Colon (tissue), 2 donors: ENCODE data around the gene C16orf78.

Experiments
- FAIRE-seq: peaks from 2 replicates; lab custom pipeline; 2012; peaks lifted over from hg19 to GRCh38; lab: Jason Lieb, UNC
- donor health status: control.
- donor health status: control.

C16orf78 gene

DNA sequence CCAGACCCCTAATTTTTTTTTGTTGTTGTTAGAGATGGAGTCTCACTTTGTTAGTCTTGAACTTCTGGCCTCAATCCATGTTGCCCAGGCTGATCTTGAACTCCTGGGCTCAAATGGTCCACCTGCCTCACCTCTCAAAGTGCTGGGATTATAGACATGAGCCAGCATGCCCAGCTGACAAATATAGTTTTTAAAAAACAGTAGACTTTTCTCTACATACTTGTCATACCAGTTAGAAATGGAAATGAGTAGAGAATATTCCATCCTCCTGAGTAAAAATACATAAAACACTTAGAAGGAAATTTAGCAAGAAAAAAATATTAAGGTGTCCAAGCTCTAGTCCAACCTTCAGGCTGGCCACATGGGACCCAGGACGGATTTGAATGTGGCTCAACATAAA, 21.4 kb downstream of the C16orf78 start:
- no peak for FAIRE-seq

DNA sequence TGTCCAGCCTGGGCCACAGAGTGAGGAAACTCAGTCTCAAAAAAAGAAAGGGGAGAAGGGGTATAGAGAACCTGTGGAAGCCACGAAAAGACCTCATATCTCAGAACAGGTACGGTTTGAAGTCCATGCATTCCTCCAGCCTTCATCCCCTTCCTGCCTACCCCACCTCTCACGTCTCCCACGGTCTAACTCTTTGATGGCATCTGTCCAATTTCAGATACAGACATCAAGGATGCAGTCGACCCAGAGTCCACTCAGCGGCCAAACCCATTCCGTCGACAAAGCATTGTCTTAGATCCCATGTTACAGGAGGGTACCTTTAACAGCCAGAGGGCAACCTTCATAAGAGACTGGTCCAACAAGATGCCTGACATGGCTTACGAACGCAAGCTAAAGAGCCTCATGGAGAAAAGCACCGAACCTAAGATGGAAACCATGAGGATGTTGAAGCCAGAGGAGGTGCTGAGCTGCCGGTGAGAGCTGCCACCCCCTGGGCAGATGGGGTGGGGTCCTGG, 22.7 kb downstream of the C16orf78 start:
- FAIRE-seq, result no peak

DNA sequence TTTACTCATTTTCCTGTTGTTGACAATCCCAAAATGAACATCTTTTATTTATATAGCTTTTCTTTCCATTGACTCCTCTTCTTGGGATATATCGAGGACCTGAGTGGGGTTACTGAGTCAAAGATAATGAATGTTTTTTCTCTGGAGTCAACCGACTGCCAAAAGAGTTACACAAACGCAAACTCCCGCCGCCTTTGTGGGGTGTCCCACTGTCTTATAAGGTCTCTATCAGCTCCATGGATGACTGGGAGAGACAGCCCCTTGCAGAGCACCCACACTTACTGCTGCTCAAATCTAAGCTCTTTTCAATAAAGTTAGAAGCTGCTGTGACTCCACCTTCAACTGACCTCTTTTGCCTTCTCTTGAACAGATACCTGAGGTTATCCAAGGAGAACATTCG, 25.2 kb downstream of the C16orf78 start:
- FAIRE-seq, result no peak

DNA sequence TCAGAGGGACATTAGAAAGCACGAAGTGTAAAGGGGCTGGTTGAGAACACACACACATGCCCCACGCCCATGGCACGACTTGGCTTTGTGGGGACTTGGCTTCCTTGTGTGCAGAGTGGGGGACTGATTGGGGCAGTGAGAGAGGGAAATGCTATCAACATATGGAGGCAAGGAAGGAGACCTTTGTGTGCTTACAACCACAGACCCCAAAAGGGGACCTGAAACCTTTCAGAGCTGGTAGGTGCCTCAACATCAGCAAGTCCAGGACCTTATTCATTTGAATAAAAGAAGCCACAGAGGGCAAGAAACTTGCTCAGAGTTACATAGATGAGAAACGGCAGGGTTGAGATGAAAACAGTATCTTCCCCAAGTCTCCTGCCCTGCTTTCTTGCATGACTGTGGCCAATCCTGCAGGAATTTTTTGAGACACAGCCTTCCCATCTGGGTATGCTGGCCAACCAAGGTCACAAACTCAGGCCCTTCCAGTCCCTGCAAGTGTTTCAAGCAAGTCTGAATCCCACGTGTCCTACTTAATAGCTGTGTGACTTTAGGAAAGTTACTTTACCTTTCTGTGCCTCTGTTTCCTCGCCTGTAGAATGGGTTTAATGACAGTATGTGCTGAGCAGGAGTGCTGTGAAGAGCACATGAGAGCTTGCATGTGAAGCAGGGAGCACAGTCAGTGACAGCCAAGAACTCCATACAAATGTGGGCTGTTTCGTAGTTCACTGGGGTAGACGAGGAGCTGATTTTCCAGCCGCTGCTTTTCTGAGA, 26.2 kb downstream of the C16orf78 start:
- FAIRE-seq, result no peak

DNA sequence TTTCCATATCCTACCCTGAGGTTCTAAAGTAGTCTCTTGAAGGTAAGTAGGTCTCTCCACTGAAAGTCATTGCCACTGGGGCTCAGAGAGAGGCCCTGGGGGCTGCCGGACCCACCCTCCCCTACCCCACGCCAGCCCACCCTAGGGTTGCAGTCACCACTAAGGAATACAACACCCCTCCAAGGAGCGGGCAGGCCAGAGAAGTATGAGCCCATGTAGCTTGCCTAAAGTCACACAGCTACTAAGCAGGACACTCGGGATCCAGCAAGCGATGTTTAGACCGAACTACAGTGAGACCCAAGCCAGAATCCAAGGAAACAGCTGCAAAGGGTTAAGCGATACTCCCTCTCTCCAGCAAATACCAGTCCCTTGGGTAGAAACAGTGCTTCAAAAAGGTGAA, 27.0 kb downstream of the C16orf78 start:
- FAIRE-seq, result no peak

DNA sequence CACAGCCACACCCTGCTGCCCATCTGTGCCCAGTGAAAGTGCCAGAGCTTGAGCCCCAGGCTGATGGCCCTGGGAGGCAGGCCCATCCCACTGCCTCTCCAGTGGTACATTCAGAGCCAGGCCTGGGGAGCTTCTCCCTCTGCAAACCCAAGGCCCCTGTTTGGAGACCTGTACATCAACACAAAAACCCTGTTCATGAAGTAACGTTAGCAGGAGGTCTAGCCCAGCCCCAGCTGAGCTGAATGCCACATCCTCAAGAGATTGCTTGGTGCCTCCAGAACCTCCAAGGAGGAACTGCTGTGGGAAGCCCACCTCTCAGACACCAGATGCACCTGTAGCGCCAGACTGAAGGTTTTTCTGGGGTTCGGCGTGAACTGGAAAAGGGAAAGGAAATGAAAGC, 31.5 kb downstream of the C16orf78 start:
- no peak for FAIRE-seq

DNA sequence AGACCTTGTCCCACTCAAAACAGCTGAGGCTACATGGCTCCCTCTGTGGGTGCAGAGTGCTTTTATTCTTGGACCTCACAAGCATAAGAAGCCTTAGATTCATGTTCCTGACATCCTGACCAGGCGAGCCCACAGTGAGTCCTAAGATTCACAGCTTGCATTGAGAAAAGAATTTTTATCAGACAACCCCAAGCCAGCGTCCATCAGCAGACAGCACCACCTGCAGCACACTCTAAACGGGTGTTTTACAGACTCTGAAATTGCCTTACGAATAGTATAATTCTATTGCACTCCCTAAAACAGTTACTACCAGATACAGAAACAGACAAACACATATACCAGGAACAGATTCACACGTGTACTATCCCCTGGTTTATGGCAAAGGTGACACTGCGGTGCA, 31.9 kb downstream of the C16orf78 start:
- no peak for FAIRE-seq

DNA sequence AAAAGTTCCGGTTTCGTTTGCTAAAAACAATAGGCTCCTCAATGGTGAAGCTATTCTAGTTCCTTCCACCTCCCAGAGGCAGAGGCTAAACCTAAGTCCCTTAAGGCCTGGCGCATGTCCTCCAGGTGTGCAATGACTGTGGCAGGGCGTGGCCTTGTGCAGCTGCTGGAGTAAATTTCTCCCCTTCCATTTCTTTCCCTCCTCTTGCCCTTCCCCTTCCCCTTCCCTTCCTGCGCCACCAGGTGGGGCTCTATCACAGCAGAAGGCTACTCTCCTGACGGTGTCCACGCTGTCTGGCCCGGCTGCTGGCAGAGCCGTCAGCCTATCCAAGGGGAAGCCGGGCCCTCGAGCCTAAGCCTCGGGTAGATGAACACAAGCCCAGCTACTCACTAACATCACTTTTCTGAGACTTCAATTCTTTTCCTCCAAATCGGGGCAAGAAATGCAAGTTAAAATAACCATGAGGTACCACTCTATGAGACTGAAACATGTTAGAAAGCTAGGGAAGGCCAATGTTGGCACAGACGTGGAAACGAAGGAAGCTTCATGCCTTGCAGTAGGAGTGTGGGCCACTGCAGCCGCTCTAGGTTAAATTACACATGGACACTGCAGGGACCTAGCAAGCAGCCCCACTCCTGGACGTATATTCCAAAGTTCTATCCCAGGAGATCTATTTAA, 34.4 kb downstream of the C16orf78 start:
- FAIRE-seq, result no peak

DNA sequence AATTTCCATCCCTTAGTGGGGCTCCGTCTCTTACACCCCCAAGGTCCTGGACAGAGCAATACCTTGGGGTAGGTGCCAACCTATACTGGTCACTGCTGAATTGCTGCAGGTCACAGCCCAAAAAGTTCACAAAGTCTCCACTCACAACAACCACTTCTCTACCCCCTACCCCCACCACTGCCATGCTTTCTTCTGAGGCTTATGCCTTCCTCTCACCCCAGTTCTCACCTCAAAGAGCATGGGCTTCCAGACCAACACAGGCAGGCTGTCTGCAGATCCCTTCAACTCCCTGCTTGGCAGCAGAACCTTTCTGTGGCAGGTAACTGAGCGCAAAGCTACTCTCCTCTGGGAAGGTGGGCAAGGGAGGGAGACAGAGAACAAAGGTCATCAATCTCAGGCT, 35.5 kb downstream of the C16orf78 start:
- FAIRE-seq, result no peak

DNA sequence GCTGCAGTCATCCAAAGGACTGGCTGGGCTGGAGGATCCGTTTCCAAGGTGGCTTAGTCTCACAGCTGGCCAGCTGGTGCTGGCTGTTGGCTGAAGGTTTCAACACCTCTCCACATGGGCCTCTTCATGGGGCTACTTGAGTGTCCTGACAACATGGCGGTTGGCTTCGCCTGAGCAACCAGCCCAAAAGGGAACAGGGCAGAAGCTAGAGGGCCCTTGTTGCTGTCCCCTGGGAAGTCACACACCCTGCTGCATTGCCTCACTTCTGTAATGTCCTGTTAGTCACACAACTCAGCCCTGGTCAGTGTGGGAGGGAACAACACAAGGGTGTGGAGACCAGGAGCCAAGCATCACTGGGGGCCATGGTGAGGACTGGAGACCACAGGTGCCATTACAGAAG, 36.6 kb downstream of the C16orf78 start:
- FAIRE-seq, result no peak

DNA sequence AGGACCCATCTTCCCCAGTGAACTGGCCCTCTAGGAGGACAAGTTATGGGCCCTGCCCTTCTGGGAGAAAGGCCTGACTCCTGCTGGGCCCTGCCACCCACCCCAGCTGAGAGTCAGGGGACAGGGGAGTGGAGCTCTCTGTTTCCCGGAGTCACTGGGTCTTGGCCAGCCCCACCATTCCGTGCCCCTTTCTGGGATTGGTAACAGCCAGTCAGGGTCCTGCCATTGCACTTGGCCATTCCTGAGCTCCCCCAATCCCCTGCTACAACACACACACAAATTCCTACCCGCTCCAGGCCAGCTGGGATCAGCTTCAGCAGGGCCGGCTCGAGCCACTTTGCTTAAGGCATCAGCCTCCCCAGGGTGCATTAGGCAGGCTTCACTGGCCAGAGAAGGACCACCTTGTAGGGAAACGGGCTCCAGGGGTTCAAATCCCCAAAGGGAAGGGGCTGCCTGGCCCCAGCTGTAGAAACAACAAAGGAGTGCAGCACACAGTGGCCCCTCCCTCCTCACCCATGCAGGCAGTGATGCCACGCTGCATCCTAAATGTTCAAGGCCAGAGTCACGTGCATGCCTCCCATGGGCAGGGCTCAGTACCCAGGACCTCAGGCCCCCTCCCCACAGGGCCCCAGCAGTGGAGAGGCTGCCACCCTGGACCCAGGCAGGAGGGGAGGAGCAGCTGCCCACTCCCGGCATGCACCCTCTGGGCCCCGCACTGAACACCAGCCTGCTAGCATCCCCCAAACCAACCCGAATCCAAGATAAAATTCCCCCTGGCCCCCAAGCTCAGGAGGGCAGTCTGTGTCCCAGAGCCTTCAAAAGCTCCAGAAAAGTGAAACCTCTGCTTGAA, 37.7 kb downstream of the C16orf78 start:
- FAIRE-seq, result no peak

DNA sequence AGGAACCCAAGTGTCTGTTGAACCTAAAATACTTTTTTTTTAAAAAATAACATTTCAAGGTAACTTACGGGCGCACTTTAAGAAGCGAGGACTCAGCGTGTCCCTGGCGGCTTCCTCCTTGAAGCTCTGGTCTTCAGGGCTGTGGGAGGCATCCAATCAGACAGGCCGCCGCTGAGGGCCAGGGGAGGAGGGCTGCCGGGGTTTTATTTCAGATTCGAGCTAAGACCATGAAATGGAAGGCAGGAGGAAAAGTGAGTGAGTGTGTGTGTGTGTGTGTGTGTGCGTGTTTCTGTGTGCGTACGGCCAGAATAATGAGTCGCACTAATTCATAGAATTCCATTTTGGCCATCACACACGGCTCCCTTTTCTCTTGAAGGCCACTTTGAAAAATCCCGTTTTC, 41.1 kb downstream of the C16orf78 start:
- FAIRE-seq, result no peak

DNA sequence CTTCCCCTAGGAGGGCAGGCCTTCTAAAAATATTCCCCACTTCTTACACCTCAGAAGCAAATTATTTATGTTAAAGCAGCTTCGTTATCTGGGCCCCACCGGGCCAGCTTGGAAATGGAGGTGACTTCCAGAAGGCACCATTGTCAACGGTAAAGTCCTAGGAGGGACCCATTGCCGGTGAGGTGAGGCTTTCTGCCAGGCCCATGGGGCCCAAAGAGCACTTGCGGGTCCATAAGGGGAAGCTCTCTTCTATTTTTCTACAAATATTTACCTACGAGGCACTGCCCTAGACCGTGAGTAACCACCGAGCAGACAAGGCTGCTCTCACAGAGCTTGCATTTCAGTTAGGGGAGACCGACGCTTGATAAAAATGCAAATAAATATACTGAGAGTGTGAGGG, 41.5 kb downstream of the C16orf78 start:
- FAIRE-seq, result no peak

DNA sequence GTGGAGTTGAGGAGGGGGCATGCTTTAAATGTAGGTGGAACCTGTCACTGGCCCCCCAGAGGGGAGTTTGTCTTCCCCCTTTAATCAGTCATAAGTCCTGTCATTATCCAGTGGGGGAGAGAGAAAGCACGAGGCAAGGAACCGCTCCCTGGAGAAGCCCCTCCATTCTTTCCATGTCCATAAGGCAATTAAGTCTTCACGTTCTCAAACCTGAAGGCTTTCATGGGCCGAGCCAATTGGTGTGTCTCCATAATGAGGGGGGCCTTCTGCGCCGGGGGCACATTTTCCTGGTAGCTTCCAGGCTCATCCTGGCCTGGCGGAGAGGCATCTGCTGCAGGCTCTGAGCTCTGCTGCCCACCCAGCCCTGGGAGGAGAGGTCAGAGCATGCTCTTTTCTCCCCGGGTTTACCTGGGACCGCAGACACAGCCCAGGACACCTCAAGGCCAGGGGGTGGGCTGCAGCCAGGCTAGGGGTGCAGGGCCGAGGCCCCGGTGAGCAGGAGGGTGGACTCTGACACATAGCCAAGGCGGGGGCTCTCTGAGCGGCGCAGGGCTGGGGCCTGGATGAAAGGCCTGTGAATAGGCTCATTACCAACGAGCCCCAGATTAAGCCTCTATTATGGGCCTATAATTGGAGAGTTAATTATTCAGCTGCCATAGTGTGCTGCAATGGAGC, 42.5 kb downstream of the C16orf78 start:
- no peak for FAIRE-seq

DNA sequence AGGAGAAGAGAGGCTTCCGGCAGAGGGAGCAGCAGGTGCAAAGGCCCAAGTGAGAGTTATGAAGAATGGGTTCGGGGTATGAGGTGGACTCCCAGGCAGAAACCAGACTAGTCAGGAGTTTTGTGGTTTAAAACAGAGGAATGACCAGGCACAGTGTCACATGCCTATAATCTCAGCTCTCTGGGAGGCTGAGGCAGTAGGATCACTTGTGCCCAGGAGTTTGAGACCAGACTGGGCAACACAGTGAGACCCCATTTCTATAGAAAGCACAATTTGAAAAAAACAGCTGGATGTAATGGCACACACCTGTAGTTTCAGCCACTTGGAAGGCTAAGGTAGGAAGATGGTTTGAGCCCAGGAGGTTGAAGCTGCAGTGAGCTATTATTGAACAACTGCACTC, 43.8 kb downstream of the C16orf78 start:
- FAIRE-seq, result no peak

DNA sequence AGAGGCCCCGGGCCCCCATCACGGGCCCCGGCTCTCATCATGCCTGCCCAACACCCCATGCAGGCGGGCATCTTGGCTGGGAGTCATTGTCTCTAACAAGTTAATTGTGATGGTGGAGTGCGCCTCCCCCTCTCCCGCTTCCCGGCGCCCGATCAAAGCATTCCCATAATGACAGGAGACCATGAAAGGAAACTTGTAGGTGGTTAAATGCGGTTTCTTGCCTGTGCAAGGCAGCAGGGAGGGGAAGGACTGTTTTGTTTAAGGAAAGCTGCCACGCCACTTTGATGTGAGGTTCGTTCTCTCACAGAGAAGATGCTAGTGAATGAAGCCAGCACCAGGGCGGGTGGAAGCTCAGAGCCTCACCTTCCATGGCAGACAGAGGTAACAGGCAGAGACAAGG, 45.4 kb downstream of the C16orf78 start:
- no peak for FAIRE-seq

DNA sequence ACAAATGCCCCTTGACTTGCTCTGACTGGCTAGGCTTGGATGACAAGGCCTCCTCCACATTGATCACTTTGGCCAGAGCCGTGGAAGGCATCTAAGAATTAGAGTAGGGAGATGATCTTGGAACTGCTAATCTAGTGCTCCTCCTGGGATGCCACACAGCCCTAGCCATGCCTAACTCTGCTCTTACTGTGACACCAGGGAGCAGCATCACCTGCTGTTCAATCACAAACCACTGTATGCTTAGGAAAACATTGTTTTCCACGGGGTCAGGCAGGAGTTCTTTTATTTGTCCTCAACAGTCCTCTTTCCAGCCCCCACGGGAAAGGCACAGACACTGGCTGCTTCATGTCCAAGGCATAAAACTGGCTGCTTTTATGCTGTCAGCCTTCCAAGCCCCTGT, 46.3 kb downstream of the C16orf78 start:
- no peak for FAIRE-seq

DNA sequence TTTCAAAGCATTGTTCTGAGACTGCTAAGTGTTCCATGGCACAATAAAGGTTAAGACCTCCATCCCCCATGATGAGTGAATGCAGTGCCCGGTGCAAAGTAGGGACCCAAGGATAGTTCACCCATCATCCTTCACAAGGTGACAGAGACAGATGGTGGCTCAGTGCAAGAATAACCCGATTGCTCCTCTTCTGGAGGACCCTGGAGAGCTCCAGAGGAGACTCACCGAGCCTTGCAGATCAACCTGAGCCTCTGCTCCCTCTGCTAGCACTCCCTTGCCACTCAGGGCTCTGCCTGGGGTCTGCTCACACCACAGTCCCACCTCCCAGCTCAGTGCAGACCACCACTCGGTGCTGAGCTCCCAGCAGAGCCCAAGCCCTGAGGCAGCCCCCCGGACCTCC, 49.3 kb downstream of the C16orf78 start:
- FAIRE-seq, result no peak

DNA sequence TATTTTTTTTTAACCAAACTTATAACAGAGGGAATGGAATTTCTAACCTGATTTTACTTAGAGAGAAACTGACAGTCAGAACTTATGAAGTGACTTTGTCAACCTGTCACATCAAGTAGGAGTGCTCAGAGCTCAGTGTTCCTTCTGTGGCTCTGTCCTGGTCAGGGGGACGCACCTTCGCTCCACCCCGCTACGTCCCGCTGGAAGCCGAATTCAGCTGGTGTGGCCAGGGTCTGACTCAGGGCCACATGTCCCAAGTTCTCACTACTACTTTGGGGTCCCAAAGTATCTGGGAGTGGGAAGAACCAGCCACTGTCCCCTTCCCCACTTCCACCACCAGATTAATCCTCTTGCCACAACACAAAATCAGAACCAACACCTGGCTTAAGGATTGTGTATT, 51.4 kb downstream of the C16orf78 start:
- no peak for FAIRE-seq

DNA sequence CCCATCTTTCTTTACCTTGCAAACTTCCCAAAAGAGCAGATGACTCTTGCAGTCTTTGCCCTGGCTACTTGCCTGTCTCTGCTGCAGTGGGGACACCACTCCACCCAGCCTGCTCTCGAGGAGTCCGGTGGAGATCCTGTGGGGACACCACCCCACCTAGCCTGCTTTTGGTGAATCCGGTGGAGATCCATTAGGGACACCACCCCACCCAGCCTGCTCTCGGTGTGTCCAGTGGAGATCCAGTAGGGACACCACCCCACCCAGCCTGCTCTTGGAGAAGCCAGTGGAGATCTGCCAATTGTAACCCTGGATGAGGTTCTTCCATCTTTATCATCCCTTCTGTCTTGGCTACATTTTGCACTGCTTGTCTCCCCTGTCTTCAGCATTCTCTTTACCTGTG, 54.2 kb downstream of the C16orf78 start:
- no peak for FAIRE-seq

DNA sequence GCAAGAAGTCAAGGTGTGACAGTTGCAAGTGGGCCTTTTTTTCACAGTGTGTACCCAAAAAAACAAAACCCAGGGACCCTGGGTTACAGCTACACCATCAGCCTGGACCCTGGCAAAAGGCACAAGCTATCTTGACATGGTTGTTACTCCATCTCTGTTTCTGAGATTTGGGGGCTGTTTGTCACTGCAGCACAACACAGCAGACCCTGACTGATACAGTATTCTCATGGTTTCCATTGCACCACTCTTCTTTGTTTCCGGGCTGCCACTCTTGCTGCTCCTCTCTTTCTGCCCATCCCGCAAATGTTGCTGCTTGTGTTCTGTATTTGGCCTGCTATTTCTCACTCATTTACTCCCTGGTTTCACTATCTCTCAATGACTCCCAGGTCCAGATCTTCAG, 55.2 kb downstream of the C16orf78 start:
- no peak for FAIRE-seq

DNA sequence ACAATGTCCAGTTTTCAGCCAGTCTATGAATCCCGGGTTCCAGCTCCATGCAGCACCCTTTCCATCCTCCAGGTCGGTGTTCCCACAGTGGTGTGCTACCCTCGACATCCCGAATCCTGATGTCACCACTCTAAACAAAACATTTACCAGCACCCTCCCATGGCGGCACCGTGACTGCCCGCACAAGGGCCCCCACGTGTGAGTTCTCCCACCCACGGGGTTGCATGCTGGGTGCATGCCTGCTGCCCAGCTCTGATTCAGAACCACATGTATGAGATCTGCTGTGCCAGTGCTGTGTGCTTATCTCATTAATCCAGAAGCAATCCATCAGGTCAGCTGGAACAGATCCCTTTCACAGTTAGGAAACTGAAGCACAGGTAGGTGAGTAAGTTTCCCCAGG, 57.4 kb downstream of the C16orf78 start:
- FAIRE-seq, result no peak
